DMS79 (cell line): Measurements from ENCODE around the gene PIK3AP1.

ENCODE experiments used
- DNase-seq: peaks from one replicate; lab custom pipeline; 2025; lab: John Stamatoyannopoulos, UW

PIK3AP1 gene

GRCh38 chr10:96608262-96608661 is 112.1 kb downstream of the PIK3AP1 start:
- DNase-seq = no peak

GRCh38 chr10:96606946-96607345 is 113.4 kb downstream of the PIK3AP1 start:
- DNase-seq = no peak

- DNase-seq = no peak
These were observed 114.1 kb downstream of the PIK3AP1 start for GRCh38 chr10:96606216-96606615.

- DNase-seq = no peak
These were observed 120.0 kb downstream of the PIK3AP1 start for GRCh38 chr10:96600337-96600736.

- DNase-seq = no peak
These were observed 121.5 kb downstream of the PIK3AP1 start for GRCh38 chr10:96598846-96599245.

GRCh38 chr10:96596422-96597407 is 123.6 kb downstream of the PIK3AP1 start:
- DNase-seq = no peak

- DNase-seq = no peak
These were observed 124.6 kb downstream of the PIK3AP1 start for GRCh38 chr10:96595741-96596140.

- DNase-seq = no peak
These were observed 128.4 kb downstream of the PIK3AP1 start for GRCh38 chr10:96591946-96592345.

- DNase-seq = no peak
These were observed 131.5 kb downstream of the PIK3AP1 start for GRCh38 chr10:96588616-96589419.

GRCh38 chr10:96588060-96588554 is 132.2 kb downstream of the PIK3AP1 start:
- peak; percentile 2 for DNase-seq

- DNase-seq = no peak
These were observed 132.9 kb downstream of the PIK3AP1 start for GRCh38 chr10:96587264-96588059.

GRCh38 chr10:96586419-96587263 is 133.7 kb downstream of the PIK3AP1 start, which contains the start of gene TM9SF3:
Gene TM9SF3, minus strand, starts transcription at chr10:96587012. Its CDS starts 177 bp downstream, at chr10:96586835.
- DNase-seq = peak; percentile 11

GRCh38 chr10:96585736-96586418 is 134.4 kb downstream of the PIK3AP1 start:
- no peak for DNase-seq

GRCh38 chr10:96584474-96584873 is 135.8 kb downstream of the PIK3AP1 start:
- DNase-seq = no peak

- DNase-seq = no peak
These were observed 136.3 kb downstream of the PIK3AP1 start for GRCh38 chr10:96584035-96584434.

GRCh38 chr10:96579133-96579532 is 141.2 kb downstream of the PIK3AP1 start:
- no peak for DNase-seq

GRCh38 chr10:96578633-96579032 is 141.7 kb downstream of the PIK3AP1 start:
- no peak for DNase-seq

- no peak for DNase-seq
These were observed 142.3 kb downstream of the PIK3AP1 start for GRCh38 chr10:96578022-96578421.

GRCh38 chr10:96577069-96577468 is 143.2 kb downstream of the PIK3AP1 start:
- no peak for DNase-seq
